Measurements from ENCODE around the gene ZMIZ1. TPM values are rescaled to one million over a fixed set of nuclear protein-coding genes. Genes with fewer than 3 reads are reported as not detected.

ZMIZ1 gene
- polyA plus RNA-seq, 2 of the 4 experiments (the other 2 are of a cell fraction): 8.1 to 30.3 TPM

- H3K27ac ChIP-seq: peak overlapping the region; percentile 98 to 99; a peak in 5 of 6 replicates
These were observed 75.8 kb downstream of the ZMIZ1 start for GRCh38 chr10:79144351-79145173.

GRCh38 chr10:79145174-79145483 lies 76.4 kb downstream of the ZMIZ1 start:
- H3K4me1 ChIP-seq: peaks cover 80% of the 10 kb centered on the region
- FAIRE-seq: no peak
- peak overlapping the region; percentile 98 to 99 for H3K27ac ChIP-seq
- POLR2A ChIA-PET: no interaction called here
- ATAC-seq: no peak
- no peak overlapping the region for H3K4me3 ChIP-seq
- no peaks in the 10 kb centered on the region for H3K9me3 ChIP-seq
- CTCF ChIA-PET: interaction anchor here (5.7 kb wide), 1 partner anchor 19 kb away, joined by 33 read pairs; no protein-coding TSS in a partner anchor
- no peak for DNase-seq (ENCODE audit: low read depth in 1 of 2, low spot score in 1 of 2)
- H3K4me2 ChIP-seq: peak overlapping the region; percentile 52
- WGBS (ENCODE audit: missing lambda C conversion rate): 83% methylated on average over 5 of the region's 5 CpGs
- no peak for TF ChIP-seq EHMT2 (IDR thresholded peaks at IDR 0.05; ENCODE audit: low read depth)
- TF ChIP-seq, protein P1, sequence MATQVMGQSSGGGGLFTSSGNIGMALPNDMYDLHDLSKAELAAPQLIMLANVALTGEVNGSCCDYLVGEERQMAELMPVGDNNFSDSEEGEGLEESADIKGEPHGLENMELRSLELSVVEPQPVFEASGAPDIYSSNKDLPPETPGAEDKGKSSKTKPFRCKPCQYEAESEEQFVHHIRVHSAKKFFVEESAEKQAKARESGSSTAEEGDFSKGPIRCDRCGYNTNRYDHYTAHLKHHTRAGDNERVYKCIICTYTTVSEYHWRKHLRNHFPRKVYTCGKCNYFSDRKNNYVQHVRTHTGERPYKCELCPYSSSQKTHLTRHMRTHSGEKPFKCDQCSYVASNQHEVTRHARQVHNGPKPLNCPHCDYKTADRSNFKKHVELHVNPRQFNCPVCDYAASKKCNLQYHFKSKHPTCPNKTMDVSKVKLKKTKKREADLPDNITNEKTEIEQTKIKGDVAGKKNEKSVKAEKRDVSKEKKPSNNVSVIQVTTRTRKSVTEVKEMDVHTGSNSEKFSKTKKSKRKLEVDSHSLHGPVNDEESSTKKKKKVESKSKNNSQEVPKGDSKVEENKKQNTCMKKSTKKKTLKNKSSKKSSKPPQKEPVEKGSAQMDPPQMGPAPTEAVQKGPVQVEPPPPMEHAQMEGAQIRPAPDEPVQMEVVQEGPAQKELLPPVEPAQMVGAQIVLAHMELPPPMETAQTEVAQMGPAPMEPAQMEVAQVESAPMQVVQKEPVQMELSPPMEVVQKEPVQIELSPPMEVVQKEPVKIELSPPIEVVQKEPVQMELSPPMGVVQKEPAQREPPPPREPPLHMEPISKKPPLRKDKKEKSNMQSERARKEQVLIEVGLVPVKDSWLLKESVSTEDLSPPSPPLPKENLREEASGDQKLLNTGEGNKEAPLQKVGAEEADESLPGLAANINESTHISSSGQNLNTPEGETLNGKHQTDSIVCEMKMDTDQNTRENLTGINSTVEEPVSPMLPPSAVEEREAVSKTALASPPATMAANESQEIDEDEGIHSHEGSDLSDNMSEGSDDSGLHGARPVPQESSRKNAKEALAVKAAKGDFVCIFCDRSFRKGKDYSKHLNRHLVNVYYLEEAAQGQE (IDR thresholded peaks at IDR 0.05): no peak
- TF ChIP-seq NR3C1 (IDR thresholded peaks at IDR 0.05): no peak
- no peak for TF ChIP-seq ELK1 (IDR thresholded peaks at IDR 0.05; ENCODE audit: low read depth, low read length)
- no peak for TF ChIP-seq EP300 (IDR thresholded peaks at IDR 0.05)
- TF ChIP-seq NPAS2 (CRISPR knock-in tag; IDR thresholded peaks at IDR 0.05; ENCODE audit: borderline replicate concordance): no peak
- TF ChIP-seq, protein P2, sequence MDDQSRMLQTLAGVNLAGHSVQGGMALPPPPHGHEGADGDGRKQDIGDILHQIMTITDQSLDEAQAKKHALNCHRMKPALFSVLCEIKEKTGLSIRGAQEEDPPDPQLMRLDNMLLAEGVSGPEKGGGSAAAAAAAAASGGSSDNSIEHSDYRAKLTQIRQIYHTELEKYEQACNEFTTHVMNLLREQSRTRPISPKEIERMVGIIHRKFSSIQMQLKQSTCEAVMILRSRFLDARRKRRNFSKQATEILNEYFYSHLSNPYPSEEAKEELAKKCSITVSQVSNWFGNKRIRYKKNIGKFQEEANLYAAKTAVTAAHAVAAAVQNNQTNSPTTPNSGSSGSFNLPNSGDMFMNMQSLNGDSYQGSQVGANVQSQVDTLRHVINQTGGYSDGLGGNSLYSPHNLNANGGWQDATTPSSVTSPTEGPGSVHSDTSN (IDR thresholded peaks at IDR 0.05): no peak

More at GRCh38 chr10:79144351-79145173, 75.8 kb downstream of the ZMIZ1 start:
- TF ChIP-seq KDM1A (IDR thresholded peaks at IDR 0.05; ENCODE audit: low read depth): no peak
- no peak for TF ChIP-seq RARB (CRISPR knock-in tag; IDR thresholded peaks at IDR 0.05)
- TF ChIP-seq, protein P1 (IDR thresholded peaks at IDR 0.05): no peak
- TF ChIP-seq GATA3 (IDR thresholded peaks at IDR 0.05; ENCODE audit: borderline replicate concordance): no peak
- TF ChIP-seq, protein P3, sequence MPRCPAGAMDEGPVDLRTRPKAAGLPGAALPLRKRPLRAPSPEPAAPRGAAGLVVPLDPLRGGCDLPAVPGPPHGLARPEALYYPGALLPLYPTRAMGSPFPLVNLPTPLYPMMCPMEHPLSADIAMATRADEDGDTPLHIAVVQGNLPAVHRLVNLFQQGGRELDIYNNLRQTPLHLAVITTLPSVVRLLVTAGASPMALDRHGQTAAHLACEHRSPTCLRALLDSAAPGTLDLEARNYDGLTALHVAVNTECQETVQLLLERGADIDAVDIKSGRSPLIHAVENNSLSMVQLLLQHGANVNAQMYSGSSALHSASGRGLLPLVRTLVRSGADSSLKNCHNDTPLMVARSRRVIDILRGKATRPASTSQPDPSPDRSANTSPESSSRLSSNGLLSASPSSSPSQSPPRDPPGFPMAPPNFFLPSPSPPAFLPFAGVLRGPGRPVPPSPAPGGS (IDR thresholded peaks at IDR 0.05): no peak
- no peak for TF ChIP-seq PHF8 (IDR thresholded peaks at IDR 0.05; ENCODE audit: borderline replicate concordance, low read depth)
- no peak for TF ChIP-seq HOXB13 (CRISPR knock-in tag; IDR thresholded peaks at IDR 0.05; ENCODE audit: low read depth)
- TF ChIP-seq ESRRA (IDR thresholded peaks at IDR 0.05; ENCODE audit: borderline replicate concordance, low read length): no peak
- no peak for TF ChIP-seq KDM5A (IDR thresholded peaks at IDR 0.05)
- no peak for TF ChIP-seq HOXB5 (CRISPR knock-in tag; IDR thresholded peaks at IDR 0.05)
- no peak for TF ChIP-seq POLR2A (IDR thresholded peaks at IDR 0.05; ENCODE audit: low read length)
- TF ChIP-seq, protein P4, sequence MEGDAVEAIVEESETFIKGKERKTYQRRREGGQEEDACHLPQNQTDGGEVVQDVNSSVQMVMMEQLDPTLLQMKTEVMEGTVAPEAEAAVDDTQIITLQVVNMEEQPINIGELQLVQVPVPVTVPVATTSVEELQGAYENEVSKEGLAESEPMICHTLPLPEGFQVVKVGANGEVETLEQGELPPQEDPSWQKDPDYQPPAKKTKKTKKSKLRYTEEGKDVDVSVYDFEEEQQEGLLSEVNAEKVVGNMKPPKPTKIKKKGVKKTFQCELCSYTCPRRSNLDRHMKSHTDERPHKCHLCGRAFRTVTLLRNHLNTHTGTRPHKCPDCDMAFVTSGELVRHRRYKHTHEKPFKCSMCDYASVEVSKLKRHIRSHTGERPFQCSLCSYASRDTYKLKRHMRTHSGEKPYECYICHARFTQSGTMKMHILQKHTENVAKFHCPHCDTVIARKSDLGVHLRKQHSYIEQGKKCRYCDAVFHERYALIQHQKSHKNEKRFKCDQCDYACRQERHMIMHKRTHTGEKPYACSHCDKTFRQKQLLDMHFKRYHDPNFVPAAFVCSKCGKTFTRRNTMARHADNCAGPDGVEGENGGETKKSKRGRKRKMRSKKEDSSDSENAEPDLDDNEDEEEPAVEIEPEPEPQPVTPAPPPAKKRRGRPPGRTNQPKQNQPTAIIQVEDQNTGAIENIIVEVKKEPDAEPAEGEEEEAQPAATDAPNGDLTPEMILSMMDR (IDR thresholded peaks at IDR 0.05): no peak
- TF ChIP-seq ZFP36 (IDR thresholded peaks at IDR 0.05; ENCODE audit: borderline replicate concordance, partially characterized antibody): no peak
- TF ChIP-seq CHD2 (IDR thresholded peaks at IDR 0.05; ENCODE audit: low read length, partially characterized antibody): no peak
- no peak for TF ChIP-seq BHLHE40 (IDR thresholded peaks at IDR 0.05; ENCODE audit: low read depth, low read length)
- WGBS (ENCODE audit: missing lambda C conversion rate): 80% methylated on average over 12 of the region's 12 CpGs
- H3K4me3 ChIP-seq: no peak overlapping the region
- ChIA-PET CTCF (interaction anchor here (2.0 to 6.2 kb wide), 3 partner anchors 14 to 52 kb away, joined by 7 to 54 read pairs (median 33); no protein-coding TSS in a partner anchor), POLR2A (no interaction called here)
- H3K9me3 ChIP-seq: no peaks in the 10 kb centered on the region
- no peak for ATAC-seq
- H3K4me2 ChIP-seq: peak overlapping the region; percentile 52
- DNase-seq (ENCODE audit: low read depth in 1 of 2, low spot score in 1 of 2): no peak
- no peak for FAIRE-seq
- peaks cover 75% of the 10 kb centered on the region for H3K4me1 ChIP-seq
